Sciatic nerve (tissue), 2 donors: Measurements from ENCODE around the gene PNKD. TPM values are rescaled to one million over a fixed set of nuclear protein-coding genes. Genes with fewer than 3 reads are reported as not detected.

Source experiments
- ATAC-seq: fragments of 200-7000 bp; cut with Tn5 transposase; one replicate; pipeline ENCODE4 v1.9.1; 2020; ENCODE audit warnings: mild to moderate bottlenecking, moderate library complexity
- DNase-seq: peaks from one replicate; pipeline ENCODE4 v3.0.0-alpha.2; 2020; ENCODE audit warnings: low spot score
- intact Hi-C: fragments of 100-400 bp; cut with DNase I; formaldehyde crosslinking; loops from one replicate; pipeline ENCODE4 v1.14.2; 2022
- total RNA-seq: library from RNA; stranded (reverse); fragmentation: NEBNext Ultra II Directional; extraction: Animal tissue kit (Norgen Biotek cat#: 25700); gene quantifications from one replicate; pipeline ENCODE4 v1.2.1, GENCODE V29; 2021
- donor health status: DM: no; HTN: no; CAD: no.
- donor health status: DM: no; HTN: no; CAD: no.

Gene PNKD
- total RNA-seq, 1 donor from 2014 or later = 56.3 TPM

DNA sequence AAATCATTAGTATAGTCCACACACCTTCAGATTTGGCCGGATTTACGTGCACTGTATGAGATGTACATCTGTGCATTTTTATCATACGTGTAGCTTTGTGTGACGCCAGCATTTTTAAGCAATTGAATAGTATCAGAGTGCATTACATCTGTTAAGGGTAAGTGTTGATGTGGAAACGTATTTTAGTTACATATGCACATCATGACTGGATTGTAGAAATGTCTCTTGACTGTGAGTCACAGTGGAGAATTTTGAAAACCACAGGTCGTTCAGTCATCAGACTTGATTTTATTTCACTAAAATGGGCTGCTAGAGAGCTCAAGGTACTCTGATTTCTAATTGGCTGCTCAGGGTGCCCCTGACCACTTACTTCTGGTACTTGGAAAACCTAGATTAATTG, 14.9 kb upstream of the PNKD start:
- ATAC-seq = no peak
- no peak for DNase-seq
- intact Hi-C loops = no loop called here

DNA sequence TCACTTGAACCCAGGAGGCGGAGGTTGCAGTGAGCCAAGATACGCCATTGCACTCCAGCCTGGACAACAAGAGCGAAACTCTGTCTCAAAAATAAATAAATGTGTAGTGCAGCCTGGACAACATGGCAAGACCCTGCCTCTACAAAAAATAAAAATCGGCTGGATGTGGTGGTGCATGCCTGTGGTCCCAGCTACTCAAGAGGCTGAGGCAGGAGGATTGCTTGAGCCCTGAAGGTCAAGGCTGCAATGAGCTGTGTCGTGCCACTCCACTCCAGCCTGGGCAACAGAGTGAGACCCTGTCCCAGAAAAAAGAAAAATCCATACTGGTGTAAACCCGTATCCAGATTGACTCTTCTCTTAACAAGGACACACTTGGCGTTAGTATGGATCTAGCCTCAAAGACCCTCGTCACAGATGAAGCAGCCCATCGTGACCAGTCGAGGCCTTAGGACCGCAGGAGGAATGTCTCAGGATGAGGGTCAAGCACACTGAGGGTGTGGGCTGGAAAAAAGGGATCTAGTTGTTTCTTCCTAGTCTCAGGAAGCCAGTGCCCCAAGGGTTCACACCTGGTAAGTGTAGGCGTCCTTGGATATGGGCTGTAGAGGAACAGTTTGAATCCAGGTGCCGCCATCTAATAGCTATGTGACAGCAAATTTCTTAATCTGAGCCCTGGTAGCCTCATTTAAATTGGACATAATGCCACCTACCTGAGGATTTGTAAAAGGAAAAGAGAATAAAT, 13.5 kb upstream of the PNKD start:
- intact Hi-C loops = no loop called here
- DNase-seq (no peak), ATAC-seq (no peak)

DNA sequence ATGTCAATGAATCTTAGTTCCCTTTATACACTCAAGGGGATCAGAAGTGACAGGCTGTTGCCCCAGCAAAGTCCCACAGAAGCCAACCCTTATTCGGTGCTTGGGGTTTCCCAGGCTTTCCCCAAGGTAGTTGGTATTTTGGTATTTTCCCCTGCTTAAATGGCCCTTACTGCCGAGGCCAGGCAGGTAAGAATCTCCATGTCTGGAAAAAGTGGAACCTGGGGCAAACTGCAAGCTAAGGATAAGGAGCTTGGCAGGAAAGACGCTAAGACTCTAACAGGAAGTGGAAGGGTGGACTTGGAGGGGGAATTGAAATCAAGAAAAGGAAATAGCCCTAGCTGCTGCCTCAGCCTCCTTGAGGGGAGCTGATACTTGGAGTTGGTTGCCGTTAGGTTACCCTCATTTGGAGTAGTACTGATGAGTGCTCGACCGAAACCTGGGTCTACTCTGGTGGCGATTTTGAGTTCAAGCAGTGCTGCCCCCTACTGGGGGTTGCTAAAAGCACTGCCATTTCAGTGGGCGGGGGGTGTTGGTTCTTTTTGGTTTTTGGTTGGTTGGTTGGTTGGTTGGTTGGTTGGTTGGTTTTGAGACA, 12.8 kb upstream of the PNKD start:
- intact Hi-C loops = no loop called here
- DNase-seq (no peak), ATAC-seq (peak; percentile 26)

DNA sequence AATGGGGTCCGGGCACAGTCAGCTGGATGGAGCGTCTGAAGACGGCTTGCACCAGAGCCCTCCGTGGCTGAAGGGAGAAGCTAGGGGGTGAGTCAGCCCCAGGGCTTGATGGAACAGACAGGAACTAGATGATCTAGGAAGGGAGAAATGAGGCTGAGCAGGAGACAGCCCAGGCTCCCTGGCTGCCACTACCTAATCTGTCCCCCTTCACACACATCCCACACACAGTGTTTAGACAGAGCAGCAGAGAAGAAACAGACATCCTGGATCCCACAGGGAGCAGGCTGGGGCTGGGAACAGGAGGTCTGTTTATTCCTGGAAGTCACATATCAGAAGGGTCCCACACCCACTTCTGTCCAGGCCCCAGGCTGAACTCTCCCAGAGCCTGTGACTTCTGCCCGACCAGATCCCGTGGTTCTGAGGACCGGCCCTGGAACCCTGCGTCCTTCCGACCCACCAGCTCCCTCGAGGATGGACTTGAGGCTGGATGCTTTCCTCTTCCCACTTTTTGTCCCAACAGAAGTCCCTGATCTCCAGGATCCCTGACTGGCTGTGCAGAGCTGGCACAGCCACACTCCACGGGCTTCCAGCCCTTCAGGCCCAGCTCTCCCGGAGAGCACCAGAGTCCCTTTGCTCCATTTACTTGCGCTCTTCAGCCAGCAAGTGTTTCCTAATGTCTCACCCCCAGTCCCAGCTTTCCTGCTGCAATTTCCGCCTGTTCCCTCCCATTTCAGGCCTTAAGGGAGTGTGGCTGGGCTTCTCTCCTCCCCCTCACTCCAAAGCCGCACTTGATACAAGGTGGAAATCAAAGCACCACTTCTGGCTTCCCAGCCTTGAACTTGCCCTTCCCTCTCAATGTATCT, 11.0 kb upstream of the PNKD start:
- DNase-seq (no peak), ATAC-seq (peak; percentile 74)
- intact Hi-C loops = no loop called here

DNA sequence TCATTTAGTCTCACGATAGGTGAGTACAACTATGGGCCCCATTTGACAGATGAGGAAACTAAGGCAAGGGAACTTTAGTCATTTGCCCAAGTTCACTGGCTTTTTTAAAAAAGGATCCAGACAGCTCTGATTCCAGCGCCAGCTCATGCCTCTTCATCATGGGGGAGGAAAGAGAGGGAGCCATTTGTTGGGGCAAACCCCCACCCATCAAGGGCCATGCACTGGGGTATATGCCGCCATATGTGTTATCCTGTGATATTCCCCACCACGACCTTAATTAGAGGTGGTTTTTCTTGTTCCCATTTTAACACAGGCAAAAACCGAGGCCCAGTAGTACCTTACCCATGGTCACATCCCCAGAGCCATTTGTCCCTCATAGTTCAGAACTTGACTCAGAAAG, 10.2 kb upstream of the PNKD start:
- DNase-seq = no peak
- no peak for ATAC-seq
- intact Hi-C loops = loop anchor here (10.0 kb wide), 1 partner anchor 75 kb away; no protein-coding TSS in a partner anchor

DNA sequence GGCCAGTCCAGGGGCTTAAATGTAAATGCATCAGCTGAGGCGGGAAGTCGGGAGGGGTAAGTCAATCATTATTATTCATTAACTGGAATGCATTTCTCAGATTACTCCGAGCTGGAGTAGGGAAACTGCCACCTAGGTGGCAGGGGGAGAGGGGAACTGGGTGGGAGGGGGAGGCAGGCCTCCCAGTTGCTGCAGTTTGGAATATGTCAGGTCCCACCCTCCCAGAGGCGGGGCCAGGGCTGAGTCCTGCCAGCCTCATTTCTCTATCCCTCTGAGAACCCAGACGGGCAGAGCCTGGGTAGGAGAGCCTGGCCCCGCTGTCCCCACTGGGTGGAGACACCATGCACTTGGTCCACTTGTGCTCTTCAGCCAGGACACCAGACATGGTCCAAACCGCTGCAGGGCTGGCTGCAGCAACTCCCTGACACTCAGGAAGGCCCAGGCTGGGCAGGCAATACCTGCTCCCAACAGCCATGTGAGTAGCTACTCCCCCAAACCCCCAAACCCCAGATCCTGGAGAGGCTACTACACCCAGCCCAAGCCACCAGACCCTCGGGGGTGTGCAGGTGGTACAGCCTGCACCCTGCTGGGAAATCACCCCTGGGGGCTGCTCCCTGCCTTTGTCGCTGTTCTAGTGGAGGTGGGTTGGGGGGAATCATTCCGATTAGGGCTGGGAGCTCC, 9.4 kb upstream of the PNKD start, which contains the start of gene GPBAR1:
Gene GPBAR1 (plus strand): TSS at position 274 of the 681 bp plus-strand sequence. CDS start 1,710 bp downstream, outside the sequence.
- DNase-seq = no peak
- ATAC-seq = peak; percentile 5
- intact Hi-C loops = loop anchor here (10.0 kb wide), 1 partner anchor 76 kb away; no protein-coding TSS in a partner anchor

DNA sequence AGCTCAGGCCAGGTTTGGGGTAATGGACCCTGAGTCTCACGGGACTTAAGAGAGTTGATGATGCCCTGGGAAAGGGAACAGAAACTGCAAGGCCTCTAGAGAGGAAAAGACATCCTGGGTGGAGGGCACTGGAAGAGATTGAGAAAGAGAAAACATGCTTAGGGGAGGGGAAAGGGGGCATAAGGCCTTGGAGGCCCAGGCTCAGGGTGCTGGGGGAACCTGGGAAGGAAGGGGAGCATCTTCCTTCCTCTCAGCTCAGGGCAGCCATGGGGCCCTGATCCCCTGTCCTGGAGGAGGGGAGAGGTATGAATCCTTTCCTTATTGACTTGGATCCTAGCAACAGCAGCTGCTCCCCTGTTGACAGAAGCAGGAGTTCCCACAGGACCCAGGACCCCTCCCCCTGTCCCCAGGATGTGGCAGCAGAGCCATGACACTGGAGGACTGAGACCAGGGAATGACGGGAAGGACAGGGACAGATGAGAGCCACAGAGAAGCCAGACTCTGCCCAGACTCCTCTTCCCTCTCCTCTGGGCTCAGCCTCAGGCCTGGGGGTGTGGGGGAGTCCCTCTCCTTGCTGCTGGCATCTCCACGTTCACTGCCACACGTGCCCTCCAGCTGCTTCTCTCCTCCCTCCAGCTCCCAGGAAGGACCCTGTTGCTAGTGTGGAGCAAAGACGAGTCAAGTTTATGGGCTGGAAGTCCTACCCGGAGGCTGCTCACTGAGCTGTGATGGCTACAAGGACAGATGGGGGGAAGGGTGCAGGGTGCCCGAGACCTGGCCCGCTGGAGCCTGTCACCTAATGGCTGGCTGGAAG, 8.7 kb upstream of the PNKD start:
- DNase-seq (no peak), ATAC-seq (no peak)
- intact Hi-C loops = loop anchor here (10.0 kb wide), 1 partner anchor 77 kb away; no protein-coding TSS in a partner anchor

DNA sequence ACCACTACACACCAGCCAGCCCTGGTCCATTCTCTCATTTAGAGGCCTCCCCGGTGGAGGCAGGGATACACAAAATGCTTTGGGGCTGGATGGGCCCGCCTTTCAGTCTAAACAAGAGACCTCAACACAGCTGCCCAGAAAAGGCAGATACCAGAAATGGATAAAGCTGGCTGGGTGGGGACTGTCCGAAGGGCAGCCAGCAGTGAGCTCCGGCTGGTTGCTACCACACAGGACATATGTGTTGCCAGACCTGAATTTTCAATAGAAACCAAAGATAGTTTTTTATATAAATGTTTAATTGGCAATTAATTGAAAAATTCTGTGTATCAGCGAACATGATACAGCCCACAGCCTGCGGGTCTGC, 8.1 kb upstream of the PNKD start:
- DNase-seq = no peak
- intact Hi-C loops = loop anchor here (10.0 kb wide), 1 partner anchor 77 kb away; no protein-coding TSS in a partner anchor
- no peak for ATAC-seq

DNA sequence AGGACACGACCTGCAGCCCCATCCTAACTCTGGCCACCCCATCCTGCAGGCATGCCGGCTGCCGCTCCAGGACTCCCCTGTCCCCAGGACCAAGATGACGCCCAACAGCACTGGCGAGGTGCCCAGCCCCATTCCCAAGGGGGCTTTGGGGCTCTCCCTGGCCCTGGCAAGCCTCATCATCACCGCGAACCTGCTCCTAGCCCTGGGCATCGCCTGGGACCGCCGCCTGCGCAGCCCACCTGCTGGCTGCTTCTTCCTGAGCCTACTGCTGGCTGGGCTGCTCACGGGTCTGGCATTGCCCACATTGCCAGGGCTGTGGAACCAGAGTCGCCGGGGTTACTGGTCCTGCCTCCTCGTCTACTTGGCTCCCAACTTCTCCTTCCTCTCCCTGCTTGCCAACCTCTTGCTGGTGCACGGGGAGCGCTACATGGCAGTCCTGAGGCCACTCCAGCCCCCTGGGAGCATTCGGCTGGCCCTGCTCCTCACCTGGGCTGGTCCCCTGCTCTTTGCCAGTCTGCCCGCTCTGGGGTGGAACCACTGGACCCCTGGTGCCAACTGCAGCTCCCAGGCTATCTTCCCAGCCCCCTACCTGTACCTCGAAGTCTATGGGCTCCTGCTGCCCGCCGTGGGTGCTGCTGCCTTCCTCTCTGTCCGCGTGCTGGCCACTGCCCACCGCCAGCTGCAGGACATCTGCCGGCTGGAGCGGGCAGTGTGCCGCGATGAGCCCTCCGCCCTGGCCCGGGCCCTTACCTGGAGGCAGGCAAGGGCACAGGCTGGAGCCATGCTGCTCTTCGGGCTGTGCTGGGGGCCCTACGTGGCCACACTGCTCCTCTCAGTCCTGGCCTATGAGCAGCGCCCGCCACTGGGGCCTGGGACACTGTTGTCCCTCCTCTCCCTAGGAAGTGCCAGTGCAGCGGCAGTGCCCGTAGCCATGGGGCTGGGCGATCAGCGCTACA, 7.4 kb upstream of the PNKD start:
- ATAC-seq (no peak), DNase-seq (no peak)
- intact Hi-C loops = loop anchor here (10.0 kb wide), 1 partner anchor 78 kb away; no protein-coding TSS in a partner anchor

DNA sequence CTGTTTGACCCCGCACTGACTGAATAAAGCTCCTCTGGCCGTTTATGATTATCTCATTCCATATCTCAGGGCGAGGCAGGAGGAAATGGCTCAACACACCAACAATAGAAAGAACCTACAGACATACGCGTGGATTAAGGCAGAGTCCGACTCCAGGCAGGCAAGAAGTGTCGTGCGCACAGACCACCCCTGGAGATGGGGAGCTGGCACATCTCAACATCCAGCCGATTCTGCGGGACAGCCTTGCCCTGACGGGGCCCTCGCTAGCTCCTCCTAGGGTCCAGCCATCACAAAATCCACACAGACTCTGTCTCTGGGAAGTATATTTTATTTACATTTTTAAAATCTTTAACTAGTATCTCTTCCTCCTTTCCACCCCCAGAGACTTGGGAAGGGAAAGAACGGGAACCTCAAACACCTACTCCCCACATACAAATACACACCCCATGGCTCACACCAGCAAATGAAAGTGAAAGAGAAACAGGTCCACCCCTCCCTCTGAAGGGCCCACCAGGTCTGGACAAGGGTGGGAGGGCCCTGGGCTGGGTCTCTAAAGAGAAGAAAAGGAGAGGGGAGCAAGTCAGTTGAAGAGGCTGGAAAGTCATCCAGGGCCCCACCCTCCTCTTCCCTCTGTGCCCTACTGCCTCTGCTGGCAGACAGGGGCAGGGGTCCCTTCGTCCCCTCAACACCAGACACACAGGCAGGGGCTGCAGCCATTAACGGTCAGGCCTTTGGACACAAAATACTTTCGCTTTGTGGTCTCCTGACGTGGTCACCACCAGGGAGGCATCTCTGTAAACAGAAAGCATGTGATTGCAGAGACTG, 6.3 kb upstream of the PNKD start:
- peak; percentile 45 for DNase-seq
- no peak for ATAC-seq
- intact Hi-C loops = loop anchor here (10.0 kb wide), 1 partner anchor 79 kb away; no protein-coding TSS in a partner anchor

DNA sequence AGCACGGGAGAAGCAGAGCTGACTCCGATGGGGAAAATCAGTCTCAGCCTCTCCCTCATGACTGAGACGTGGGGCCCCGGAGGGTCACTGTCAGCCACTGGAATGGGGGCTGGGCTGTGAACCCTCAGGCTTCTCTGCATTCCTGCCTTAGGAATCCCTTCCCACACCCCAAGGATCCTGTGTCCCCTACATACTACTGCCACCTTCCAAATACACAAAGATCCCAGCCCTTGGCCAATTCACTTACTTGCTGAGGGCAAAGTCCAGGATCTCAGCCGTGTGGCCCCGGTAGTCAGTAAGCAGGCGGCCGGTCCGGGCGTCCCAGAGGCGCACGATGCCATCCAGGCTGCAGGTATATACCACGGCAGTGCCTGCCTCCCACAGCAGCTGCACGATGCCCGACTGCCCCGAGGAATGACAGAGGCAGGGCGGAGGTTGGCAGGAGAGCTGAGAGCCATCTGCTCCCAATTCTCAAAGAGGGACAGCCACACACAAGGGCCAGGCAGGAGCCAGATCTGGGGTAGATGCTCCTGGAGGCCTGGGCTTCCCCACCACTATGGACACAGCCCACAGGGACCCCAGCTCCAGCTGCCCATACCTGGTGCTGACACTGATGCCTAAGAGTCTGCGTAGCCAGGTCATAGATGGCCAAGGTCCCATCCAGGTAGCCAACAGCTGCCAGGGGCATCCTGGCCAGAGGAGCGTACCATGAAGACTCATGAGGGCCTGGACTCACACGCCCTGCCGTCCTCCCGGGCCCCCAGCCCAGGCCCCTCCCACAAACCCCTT, 5.4 kb upstream of the PNKD start:
- DNase-seq (peak; percentile 53), ATAC-seq (no peak)
- intact Hi-C loops = loop anchor here (10.0 kb wide), 1 partner anchor 80 kb away; no protein-coding TSS in a partner anchor

DNA sequence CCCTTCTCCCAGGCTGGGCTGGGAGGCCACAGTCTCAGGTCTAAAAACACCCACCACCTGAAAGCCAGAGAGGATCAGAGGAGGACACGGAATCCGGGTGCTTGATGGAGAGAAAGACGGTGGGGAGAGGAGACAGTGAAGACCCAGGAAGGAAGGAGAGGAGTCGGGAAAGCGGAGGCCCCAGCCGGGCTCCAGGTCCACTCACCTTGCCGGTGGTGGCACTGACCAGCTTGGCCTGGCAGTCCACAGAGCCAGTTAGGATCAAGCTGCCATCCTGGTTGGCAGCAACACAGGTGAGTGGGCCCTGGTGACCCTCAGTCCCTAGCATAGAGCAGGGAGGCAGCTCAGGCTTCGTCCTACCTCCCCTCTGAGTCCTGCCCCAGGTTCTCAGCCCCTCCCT, 4.7 kb upstream of the PNKD start:
- ATAC-seq (no peak), DNase-seq (peak; percentile 50)
- intact Hi-C loops = loop anchor here (10.0 kb wide), 1 partner anchor 81 kb away; no protein-coding TSS in a partner anchor

DNA sequence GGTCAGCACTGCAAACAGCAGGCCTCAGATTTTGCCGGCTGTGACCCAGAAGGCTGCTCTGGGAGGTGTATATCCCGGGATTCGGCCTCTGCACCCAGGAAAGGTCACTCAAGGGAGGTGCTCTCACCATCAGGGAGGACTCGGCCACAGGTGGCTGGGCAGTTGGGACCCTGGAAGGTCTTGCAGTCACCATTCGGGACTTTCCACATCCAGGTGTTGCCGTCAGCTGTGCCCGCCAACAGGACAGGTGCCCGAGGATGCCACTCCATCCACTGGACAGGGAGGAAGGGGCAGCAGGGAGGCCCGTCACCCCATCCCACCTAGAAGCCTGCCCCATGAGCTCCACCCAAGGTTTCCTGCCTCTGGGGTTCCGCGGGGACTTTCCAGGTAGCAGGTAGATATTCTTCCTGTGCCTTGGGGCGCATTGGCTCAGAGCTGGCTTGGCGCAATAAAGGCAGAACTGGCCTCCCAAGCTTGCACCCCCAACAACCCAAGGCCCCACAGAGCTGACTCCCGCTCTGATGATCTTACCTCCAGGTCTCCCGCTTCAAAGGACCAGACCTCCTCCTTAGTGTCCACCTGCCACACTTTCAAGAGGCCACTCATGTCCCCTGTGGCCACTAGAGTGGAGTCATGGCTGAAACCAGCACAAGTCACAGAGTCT, 3.9 kb upstream of the PNKD start:
- peak; percentile 60 for DNase-seq
- no peak for ATAC-seq
- intact Hi-C loops = loop anchor here (10.0 kb wide), 1 partner anchor 82 kb away; no protein-coding TSS in a partner anchor

DNA sequence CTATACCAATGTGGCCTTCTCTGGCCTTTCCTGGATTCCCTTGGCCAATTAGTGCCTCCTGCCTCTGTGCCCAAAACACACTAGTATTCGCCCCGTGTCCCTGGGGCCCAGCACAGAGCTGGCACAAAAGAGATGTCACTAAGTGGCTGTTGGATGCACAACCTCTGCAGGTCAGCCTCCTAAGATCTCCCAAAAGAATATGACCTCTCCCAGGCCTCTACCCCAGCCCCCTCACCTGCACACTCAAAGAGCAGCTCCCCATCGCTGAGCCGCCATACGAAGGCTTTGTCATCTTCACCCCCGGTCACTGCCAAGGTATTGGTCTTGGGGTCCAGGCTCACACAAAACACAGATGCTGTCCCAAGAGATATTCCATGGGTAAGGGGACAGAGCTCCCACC, 3.1 kb upstream of the PNKD start:
- DNase-seq = no peak

More for the DNA sequence above, 3.1 kb upstream of the PNKD start:
- intact Hi-C loops = loop anchor here (10.0 kb wide), 1 partner anchor 82 kb away; no protein-coding TSS in a partner anchor
- ATAC-seq = no peak
